Measurements from ENCODE around the gene SPPL2C.

- TF ChIP-seq EP300 (conservative IDR thresholded peaks at IDR 0.05; ENCODE audit: poor library complexity, severe bottlenecking), result no peak
- TF ChIP-seq POLR2AphosphoS5 (IDR thresholded peaks at IDR 0.05), result no peak
- no peak for TF ChIP-seq CTCF (IDR thresholded peaks at IDR 0.05; ENCODE audit: poor library complexity, severe bottlenecking)
Measured at GRCh38 chr17:45888392-45888791, 43.7 kb downstream of the SPPL2C start.
